Vagina (tissue), 2 donors: ENCODE measurements around the gene HOXC5.

ENCODE experiments used
- POLR2A ChIP-seq, 2 donors: fragments of 450-650 bp; IDR thresholded peaks; one replicate each; pipeline ENCODE4 v1.6.1; 2017; ENCODE audit warnings: antibody characterized with exemption in 2 of 2, mild to moderate bottlenecking in 2 of 2, moderate library complexity in 2 of 2
- TF ChIP-seq, protein P1 (sequence below), 3 experiments: fragments of 450-650 bp in 2 of 3; fragments of 200-600 bp in 1 of 3; sonication (generic) in 1 of 3; IDR thresholded peaks; one replicate each; pipeline ENCODE4 v1.5.1; 2017 to 2019; ENCODE audit warnings: antibody characterized with exemption in 3 of 3, mild to moderate bottlenecking in 2 of 3, moderate library complexity in 2 of 3

DNA sequence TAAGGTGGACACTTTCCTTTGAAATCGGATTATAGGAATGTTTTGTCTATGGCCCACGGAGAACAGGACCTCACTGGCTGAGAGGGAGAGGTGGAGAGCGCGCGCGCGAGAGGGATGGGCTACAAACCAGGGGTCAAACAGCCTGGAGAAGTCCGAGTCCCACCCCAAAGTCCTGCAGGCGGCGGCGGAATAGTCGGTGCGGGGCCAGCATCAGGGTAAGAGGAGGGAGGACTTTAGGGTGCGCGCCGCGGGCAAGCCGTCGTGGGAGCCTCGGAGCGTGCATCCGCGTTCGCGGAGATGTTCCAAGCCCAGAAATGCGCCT, 27.4 kb upstream of the HOXC5 start:
- TF ChIP-seq POLR2A (IDR thresholded peaks at IDR 0.05), result no peak
- TF ChIP-seq, protein P1, sequence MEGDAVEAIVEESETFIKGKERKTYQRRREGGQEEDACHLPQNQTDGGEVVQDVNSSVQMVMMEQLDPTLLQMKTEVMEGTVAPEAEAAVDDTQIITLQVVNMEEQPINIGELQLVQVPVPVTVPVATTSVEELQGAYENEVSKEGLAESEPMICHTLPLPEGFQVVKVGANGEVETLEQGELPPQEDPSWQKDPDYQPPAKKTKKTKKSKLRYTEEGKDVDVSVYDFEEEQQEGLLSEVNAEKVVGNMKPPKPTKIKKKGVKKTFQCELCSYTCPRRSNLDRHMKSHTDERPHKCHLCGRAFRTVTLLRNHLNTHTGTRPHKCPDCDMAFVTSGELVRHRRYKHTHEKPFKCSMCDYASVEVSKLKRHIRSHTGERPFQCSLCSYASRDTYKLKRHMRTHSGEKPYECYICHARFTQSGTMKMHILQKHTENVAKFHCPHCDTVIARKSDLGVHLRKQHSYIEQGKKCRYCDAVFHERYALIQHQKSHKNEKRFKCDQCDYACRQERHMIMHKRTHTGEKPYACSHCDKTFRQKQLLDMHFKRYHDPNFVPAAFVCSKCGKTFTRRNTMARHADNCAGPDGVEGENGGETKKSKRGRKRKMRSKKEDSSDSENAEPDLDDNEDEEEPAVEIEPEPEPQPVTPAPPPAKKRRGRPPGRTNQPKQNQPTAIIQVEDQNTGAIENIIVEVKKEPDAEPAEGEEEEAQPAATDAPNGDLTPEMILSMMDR (IDR thresholded peaks at IDR 0.05), result no peak
